ENCODE measurements around the gene ZFHX3.

ZFHX3 gene

DNA sequence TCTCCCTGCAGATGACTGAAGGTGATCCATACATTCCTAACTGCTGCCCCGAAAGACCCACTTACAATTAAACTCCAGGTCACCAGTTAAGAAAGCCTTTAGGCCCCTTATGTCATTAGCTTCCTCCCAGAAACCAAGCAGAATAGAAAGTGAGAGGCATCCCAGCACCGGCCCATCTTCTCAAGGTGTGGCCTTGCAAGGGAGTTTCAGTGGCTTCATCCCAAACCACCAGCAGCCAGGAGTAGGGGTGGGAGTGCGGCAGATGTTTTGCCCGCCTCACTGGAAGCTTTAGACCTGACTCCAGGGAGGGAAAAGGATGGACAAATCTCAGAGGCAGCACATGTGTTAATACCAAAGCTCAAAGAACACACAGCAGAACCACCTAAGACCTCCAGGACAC lies 5.1 kb downstream of the ZFHX3 start:
- no peak for DNase-seq (ENCODE audit: low spot score)
- ChIA-PET POLR2A (ENCODE audit: low non-redundant PET) (no interaction called here), CTCF (interaction anchor here (0.9 kb wide), 1 partner anchor 643 kb away, joined by 3 read pairs; no protein-coding TSS in a partner anchor)
- TF ChIP-seq, protein P1, sequence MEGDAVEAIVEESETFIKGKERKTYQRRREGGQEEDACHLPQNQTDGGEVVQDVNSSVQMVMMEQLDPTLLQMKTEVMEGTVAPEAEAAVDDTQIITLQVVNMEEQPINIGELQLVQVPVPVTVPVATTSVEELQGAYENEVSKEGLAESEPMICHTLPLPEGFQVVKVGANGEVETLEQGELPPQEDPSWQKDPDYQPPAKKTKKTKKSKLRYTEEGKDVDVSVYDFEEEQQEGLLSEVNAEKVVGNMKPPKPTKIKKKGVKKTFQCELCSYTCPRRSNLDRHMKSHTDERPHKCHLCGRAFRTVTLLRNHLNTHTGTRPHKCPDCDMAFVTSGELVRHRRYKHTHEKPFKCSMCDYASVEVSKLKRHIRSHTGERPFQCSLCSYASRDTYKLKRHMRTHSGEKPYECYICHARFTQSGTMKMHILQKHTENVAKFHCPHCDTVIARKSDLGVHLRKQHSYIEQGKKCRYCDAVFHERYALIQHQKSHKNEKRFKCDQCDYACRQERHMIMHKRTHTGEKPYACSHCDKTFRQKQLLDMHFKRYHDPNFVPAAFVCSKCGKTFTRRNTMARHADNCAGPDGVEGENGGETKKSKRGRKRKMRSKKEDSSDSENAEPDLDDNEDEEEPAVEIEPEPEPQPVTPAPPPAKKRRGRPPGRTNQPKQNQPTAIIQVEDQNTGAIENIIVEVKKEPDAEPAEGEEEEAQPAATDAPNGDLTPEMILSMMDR (conservative IDR thresholded peaks at IDR 0.05; ENCODE audit: low read depth): no peak
- H3K27ac ChIP-seq: no peak overlapping the region

DNA sequence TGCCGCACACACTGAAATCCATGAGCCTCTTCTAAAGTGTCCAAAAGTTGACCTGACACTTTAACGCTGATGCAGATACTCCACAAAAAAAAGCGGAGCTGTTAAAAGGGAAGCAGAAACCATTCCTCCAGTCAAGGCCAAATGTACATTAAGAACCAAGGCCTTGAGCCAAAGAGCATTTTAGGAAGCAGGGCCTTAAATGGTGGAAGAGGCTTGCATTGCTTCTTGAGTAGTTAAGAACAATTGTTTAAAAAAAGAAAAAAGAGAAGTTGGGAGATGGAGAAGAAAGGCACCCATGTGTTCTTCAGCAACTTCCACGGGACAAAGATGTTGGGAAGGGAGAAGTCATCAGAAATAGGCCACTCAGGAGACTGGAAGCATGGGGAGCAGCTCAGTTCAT lies 6.3 kb downstream of the ZFHX3 start:
- POLR2A ChIA-PET (ENCODE audit: low non-redundant PET): no interaction called here
- no peak overlapping the region for H3K27ac ChIP-seq
- TF ChIP-seq, protein P1 (conservative IDR thresholded peaks at IDR 0.05; ENCODE audit: low read depth): no peak
- CTCF ChIA-PET: interaction anchor here (0.9 kb wide), 1 partner anchor 642 kb away, joined by 3 read pairs; no protein-coding TSS in a partner anchor
- no peak for DNase-seq (ENCODE audit: low spot score)

DNA sequence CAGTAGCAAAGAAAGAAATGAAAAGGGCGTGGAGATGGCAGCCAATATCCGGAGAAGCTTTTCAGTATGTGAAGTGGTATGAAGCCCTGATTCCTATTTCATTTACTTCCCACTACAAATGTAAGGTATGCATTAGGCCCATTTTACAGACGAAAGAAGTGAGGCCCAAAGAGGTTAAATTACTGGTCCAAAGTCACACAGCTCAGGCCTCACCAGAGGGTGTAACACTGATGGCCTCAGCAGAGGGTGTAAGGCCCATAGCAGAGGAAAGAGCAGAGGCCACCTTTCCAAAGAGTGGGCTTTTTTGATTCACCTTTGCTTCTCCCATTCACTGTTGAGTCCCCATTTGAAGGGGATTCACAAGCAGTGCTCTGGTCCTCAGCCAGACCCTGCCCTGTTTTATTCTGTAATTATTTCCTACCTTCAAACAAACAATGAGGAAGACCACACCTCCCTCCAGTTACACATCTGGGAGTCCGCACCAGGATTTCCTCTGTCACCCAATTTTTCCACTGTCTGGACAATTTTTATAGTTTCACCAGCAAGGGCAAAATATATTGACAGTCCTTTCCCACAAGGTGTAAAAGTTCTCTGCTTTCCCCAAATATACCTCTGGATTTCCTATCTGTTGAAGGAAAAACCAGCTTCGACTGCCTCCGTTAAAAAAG lies 7.1 kb downstream of the ZFHX3 start:
- DNase-seq (ENCODE audit: low spot score): no peak
- CTCF ChIA-PET: no interaction called here
- H3K27ac ChIP-seq: no peak overlapping the region
- POLR2A ChIA-PET (ENCODE audit: low non-redundant PET): no interaction called here
- TF ChIP-seq, protein P1 (conservative IDR thresholded peaks at IDR 0.05; ENCODE audit: low read depth): no peak

DNA sequence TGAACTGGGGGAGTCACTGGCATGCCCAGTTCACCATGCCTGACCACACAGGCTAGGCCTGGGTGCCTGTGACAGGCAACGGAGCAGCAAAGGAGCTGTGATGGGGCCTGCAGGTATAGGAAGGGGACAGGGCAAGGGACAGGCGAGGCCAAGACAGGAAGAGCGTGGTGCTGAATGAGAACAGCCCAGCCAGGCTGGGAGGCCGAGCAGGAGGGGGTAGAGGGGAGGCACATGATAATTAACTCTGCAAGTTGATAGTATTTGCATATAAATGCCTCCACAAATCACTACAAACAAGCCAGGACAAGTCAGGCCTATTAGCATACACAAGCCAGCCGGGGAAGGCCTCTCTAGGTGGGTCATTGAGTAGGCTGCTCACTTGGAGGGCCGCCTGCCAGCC lies 7.8 kb downstream of the ZFHX3 start:
- ChIA-PET POLR2A (ENCODE audit: low non-redundant PET) (no interaction called here), CTCF (interaction anchor here (0.6 kb wide), 2 partner anchors 32 to 830 kb away, joined by 4 to 5 read pairs; no protein-coding TSS in a partner anchor)
- TF ChIP-seq, protein P1 (conservative IDR thresholded peaks at IDR 0.05; ENCODE audit: low read depth): no peak
- DNase-seq (ENCODE audit: low spot score): no peak
- H3K27ac ChIP-seq: peak overlapping the region; percentile 40

DNA sequence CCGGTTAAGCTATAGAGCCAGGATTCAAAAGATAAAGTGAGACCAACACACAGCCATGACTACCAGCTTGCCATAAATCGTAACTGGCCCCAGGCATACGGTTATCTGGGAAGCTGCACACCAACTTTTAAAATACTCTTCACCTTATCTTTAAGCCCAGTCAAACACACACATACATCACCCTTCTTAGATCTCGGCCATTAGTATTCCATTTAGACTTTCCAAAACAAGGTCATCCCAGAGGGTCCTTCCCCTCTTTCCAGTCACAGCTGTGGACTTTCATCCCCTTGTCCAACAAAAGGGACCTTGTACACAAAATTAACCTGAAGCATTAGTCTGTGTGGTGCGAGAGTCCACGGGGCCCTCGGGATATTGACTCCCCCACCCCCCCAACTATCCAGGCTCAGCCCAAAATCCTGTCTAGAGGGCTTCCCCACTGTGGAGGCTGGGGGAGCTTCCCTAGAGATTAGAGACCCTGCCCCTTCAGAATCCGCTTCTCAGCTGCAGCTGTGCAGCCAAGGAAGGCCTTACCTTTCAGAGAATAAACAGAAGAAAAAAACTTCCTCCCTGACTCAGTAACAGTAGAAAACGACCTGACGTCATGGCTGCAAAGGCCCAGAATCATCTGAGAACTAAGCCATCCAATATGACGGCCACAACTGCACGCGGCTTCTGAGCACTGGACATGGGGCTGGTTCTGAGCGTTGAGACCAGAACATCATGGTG lies 9.9 kb downstream of the ZFHX3 start:
- POLR2A ChIA-PET (ENCODE audit: low non-redundant PET): no interaction called here
- no peak for DNase-seq (ENCODE audit: low spot score)
- no peak overlapping the region for H3K27ac ChIP-seq
- TF ChIP-seq, protein P1 (conservative IDR thresholded peaks at IDR 0.05; ENCODE audit: low read depth): no peak
- CTCF ChIA-PET: interaction anchor here (0.5 to 0.6 kb wide), 3 partner anchors 39 to 821 kb away, joined by 3 to 5 read pairs (median 4); no protein-coding TSS in a partner anchor

DNA sequence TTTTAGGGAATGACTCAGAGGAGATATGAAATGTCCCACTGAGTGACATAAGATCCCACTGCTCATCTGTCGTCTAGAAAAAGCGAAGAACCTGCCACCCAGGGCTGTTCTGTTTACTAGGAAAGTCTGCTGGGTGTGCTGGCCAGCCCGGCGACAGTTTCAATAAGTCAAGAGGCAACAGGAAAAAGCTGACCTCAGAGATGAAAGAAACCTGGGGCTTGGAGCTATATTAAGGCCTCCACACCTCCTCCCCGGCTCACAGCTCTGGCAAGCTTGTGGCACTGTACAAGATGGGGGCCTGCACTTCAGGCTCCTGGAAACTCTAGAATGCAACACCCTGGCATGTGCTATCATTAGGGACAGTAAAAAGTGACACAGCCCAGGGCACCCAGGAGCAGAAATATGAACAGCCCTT lies 10.6 kb downstream of the ZFHX3 start:
- POLR2A ChIA-PET (ENCODE audit: low non-redundant PET): no interaction called here
- CTCF ChIA-PET: no interaction called here
- no peak for DNase-seq (ENCODE audit: low spot score)
- TF ChIP-seq, protein P1 (conservative IDR thresholded peaks at IDR 0.05; ENCODE audit: low read depth): no peak
- H3K27ac ChIP-seq: no peak overlapping the region

Measured in RWPE1 (cell line).